Endothelial cell (in vitro differentiated cells): ENCODE results near the gene CLEC12A. TPM values are rescaled to one million over a fixed set of nuclear protein-coding genes. Genes with fewer than 3 reads are reported as not detected.
A peak's percentile ranks its signal among the peaks of the same experiment; 100 is the strongest.

Experiments used
- DNase-seq: peaks from one replicate; pipeline ENCODE4 v3.0.0; 2021; ENCODE audit warnings: low spot score
- H3K27ac Mint-ChIP-seq: one replicate; pipeline ENCODE4 v1.8.0; 2021; ENCODE audit warnings: mixed read lengths, inconsistent platforms; ENCODE audit not compliant: unreplicated experiment
- H3K27me3 Mint-ChIP-seq: one replicate; pipeline ENCODE4 v1.8.0; 2021; ENCODE audit warnings: mild to moderate bottlenecking, moderate library complexity, mixed read lengths, inconsistent platforms; ENCODE audit not compliant: unreplicated experiment
- H3K36me3 Mint-ChIP-seq: one replicate; pipeline ENCODE4 v1.8.0; 2021; ENCODE audit warnings: mild to moderate bottlenecking, low read depth, mixed read lengths, inconsistent platforms; ENCODE audit not compliant: unreplicated experiment
- H3K4me1 Mint-ChIP-seq: one replicate; pipeline ENCODE4 v1.8.0; 2021; ENCODE audit warnings: mild to moderate bottlenecking, mixed read lengths, inconsistent platforms; ENCODE audit not compliant: unreplicated experiment
- H3K4me3 Mint-ChIP-seq: one replicate; pipeline ENCODE4 v1.8.0; 2021; ENCODE audit warnings: mild to moderate bottlenecking, mixed read lengths, inconsistent platforms; ENCODE audit not compliant: unreplicated experiment
- H3K9me3 Mint-ChIP-seq: one replicate; pipeline ENCODE4 v1.8.0; 2021; ENCODE audit warnings: mixed read lengths, inconsistent platforms; ENCODE audit not compliant: unreplicated experiment
- CTCF ChIP-seq: fragments of 200-600 bp; sonication (generic); IDR thresholded peaks from one replicate; pipeline ENCODE4 v1.5.0; 2021; ENCODE audit warnings: antibody characterized with exemption; ENCODE audit not compliant: unreplicated experiment
- long read RNA-seq: library from polyadenylated mRNA; unstranded; transcript quantifications from one replicate; pipeline ENCODE4 v2.0.0, GENCODE V29; 2020; ENCODE audit not compliant: unreplicated experiment
- total RNA-seq: library from RNA; stranded (reverse); fragmentation: NEBNext Ultra II Directional; extraction: Animal tissue kit (Norgen Biotek cat#: 25700); gene quantifications from one replicate; pipeline ENCODE4 v1.2.1, GENCODE V29; 2021; ENCODE audit not compliant: unreplicated experiment

The CLEC12A gene
- total RNA-seq: not detected
- long read RNA-seq: 0 reads

GRCh38 chr12:9971181-9971580 is at the start of gene CLEC12A:
Gene CLEC12A, plus strand, starts transcription at chr12:9971409. Its CDS starts 188 bp downstream, at chr12:9971597.
- H3K27ac Mint-ChIP-seq: no peak within 1 kb of the TSS
- H3K27me3 Mint-ChIP-seq: peaks cover 2% of the 10 kb centered on the region
- H3K9me3 Mint-ChIP-seq: no peaks in the 10 kb centered on the region
- no peak within 1 kb of the TSS for H3K4me3 Mint-ChIP-seq
- no peak for DNase-seq
- peaks cover 7% of the 10 kb centered on the region for H3K36me3 Mint-ChIP-seq
- TF ChIP-seq CTCF: no peak
- H3K4me1 Mint-ChIP-seq: no peaks in the 10 kb centered on the region

DNA sequence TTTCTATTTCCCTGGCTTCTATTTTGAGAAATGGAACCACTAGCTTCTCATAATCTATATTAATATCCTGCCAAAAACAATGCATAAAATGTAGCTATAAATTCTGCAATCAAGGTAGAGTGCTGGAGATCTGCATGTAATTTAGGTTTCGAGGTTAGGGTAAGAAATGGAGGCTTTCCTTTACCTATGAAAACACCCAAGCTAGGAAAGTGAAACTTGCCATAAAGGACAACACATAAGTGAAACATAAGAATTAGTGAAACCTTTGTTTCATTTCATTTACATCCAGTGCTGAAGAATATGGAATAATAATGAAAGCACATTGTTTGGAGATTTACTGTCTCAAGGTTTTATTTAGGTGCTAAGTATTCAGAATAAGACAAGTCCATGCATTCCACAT is 48.8 kb upstream of the CLEC12A start:
- Mint-ChIP-seq H3K4me1 (peaks cover 3% of the 10 kb centered on the region), H3K9me3 (no peaks in the 10 kb centered on the region), H3K27ac (no peak overlapping the region), H3K36me3 (peaks cover 5% of the 10 kb centered on the region), H3K27me3 (peaks cover 1% of the 10 kb centered on the region), H3K4me3 (no peak overlapping the region)
- no peak for TF ChIP-seq CTCF
- DNase-seq: no peak

DNA sequence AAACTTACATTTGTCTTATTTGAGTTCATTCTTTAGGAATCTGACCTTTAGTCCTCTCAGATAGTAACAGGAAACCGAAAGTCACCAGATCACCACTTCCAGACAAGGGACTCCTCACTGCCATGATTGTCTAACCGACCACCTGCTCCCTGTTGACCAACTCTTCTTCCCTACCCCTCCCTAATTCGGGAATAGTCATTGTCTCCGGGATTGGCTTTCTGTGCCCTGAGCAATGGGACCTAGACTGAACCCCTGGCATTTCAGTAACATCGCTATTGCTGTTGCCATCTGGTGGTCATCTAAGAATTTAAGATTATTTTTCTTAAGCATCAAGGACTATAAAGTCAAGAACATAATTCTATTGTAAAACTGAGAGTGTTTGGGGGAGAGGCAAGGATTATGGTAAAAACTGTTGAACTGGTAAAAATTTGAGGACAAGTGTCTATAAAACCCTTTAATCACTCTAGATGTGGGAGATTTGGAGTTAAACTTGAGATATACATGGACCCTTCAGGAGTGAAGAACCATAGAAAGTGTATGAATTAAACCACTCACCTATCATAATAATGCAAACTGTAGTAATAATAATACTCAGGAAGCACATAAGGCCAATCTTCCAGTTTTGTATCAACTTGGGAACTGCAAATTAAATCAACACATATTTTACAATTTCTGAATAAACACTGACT is 45.4 kb upstream of the CLEC12A start:
- peak; percentile 57 for TF ChIP-seq CTCF
- Mint-ChIP-seq H3K27ac (no peak overlapping the region), H3K4me3 (no peak overlapping the region), H3K9me3 (no peaks in the 10 kb centered on the region), H3K27me3 (no peaks in the 10 kb centered on the region), H3K4me1 (peaks cover 3% of the 10 kb centered on the region), H3K36me3 (no peaks in the 10 kb centered on the region)
- peak; percentile 7 for DNase-seq

DNA sequence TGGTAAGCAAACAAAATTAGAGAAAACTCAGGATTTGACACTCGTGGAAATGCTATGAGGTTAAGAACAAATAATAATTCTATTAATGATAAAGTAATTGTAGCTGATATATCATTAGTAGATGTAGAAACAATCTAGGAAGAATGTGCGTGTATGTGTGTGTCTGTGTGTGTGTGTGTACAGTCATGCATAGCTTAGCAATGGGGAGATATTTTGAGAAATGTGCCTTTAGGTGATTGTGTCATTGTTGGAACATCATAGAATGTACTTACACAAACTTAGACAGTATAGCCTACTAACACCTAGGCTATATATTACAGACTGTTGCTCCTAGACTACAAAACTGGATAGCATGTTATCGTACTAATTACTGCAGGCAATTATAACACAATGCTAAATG is 44.3 kb upstream of the CLEC12A start:
- Mint-ChIP-seq H3K27ac (no peak overlapping the region), H3K4me1 (peaks cover 3% of the 10 kb centered on the region), H3K4me3 (no peak overlapping the region), H3K9me3 (no peaks in the 10 kb centered on the region), H3K27me3 (no peaks in the 10 kb centered on the region), H3K36me3 (no peaks in the 10 kb centered on the region)
- no peak for DNase-seq
- TF ChIP-seq CTCF: no peak

DNA sequence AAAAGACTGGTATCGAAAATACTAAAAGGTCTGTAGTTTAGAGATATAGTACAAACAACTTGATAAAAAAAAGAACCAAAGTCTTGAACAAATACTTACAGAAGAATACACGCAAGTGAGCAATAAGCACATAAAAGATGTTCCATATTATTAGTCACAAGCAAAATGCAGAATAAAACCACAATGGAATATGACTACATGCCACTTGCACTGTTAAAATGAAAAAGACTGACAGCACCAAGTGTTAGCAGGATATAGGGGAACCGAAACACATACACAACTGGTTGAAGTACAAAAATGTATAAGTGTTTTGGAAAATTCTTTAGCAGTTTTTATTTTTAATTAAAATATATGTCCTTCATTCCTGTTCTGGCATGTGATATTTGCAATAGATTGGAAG is 42.6 kb upstream of the CLEC12A start:
- H3K4me3 Mint-ChIP-seq: no peak overlapping the region
- TF ChIP-seq CTCF: no peak
- no peaks in the 10 kb centered on the region for H3K27me3 Mint-ChIP-seq

More for the DNA sequence above, 42.6 kb upstream of the CLEC12A start:
- Mint-ChIP-seq H3K27ac (no peak overlapping the region), H3K9me3 (no peaks in the 10 kb centered on the region), H3K36me3 (no peaks in the 10 kb centered on the region), H3K4me1 (peaks cover 3% of the 10 kb centered on the region)
- no peak for DNase-seq
